ENCODE data around the gene PPFIA1. TPM values are rescaled to one million over a fixed set of nuclear protein-coding genes. Genes with fewer than 3 reads are reported as not detected.

PPFIA1 gene
- total and polyA plus RNA-seq, 10 of the 15 experiments (the other 5 are each of a cell fraction or from before 2014, with no cell fraction given) = 5.2 to 26.2 (median 15.8) TPM

- no peak for TF ChIP-seq EGR1 (IDR thresholded peaks at IDR 0.05; ENCODE audit: borderline replicate concordance in 1 of 2, low read depth in 2 of 2, low read length in 2 of 2)
- TF ChIP-seq E2F8 (IDR thresholded peaks at IDR 0.05; ENCODE audit: low read depth, partially characterized antibody) = no peak
- no peak for TF ChIP-seq BRCA1 (IDR thresholded peaks at IDR 0.05; ENCODE audit: low read depth, low read length)
- TF ChIP-seq SUZ12 (IDR thresholded peaks at IDR 0.05; ENCODE audit: unreplicated experiment) = no peak
- TF ChIP-seq ZNF217 (IDR thresholded peaks at IDR 0.05) = no peak
- TF ChIP-seq CREM (IDR thresholded peaks at IDR 0.05; ENCODE audit: low read depth) = no peak
- no peak for TF ChIP-seq IRF4 (IDR thresholded peaks at IDR 0.05; ENCODE audit: low read depth, low read length)
- no peak for TF ChIP-seq NKRF (conservative IDR thresholded peaks at IDR 0.05)
- TF ChIP-seq BMI1 (IDR thresholded peaks at IDR 0.05; ENCODE audit: borderline replicate concordance) = no peak
- TF ChIP-seq CBX5 (IDR thresholded peaks at IDR 0.05; ENCODE audit: low read depth) = no peak
- no peak for TF ChIP-seq RAD51 (IDR thresholded peaks at IDR 0.05)
Observed at GRCh38 chr11:70348191-70348590, 77.7 kb downstream of the PPFIA1 start (continued).

Measured in GM12878 (cell line).